Astrocyte of the cerebellum (primary cell): ENCODE measurements around the gene TAS2R31.
"Not testable (repeated sequence)": the region's sequence is repeated elsewhere in the genome, so short reads cannot be mapped to it uniquely, and the experiment has no call there.

Source experiments
- DNase-seq: peaks from one replicate; pipeline ENCODE4 v3.0.0-alpha.2; 2011; ENCODE audit warnings: low read depth
- H3K4me3 ChIP-seq: 2 replicates; pipeline ENCODE4 v1.5.1; 2011; ENCODE audit warnings: mild to moderate bottlenecking, low read depth, low read length, moderate library complexity
- CTCF ChIP-seq: IDR thresholded peaks from 2 replicates; pipeline ENCODE4 v1.5.1; 2012; ENCODE audit warnings: low read length, low read depth, moderate library complexity, mild to moderate bottlenecking; ENCODE audit errors: missing control alignments
- in situ Hi-C: cut with HindIII; loops from 2 replicates; pipeline ENCODE4 v1.10.0; 2017; ENCODE audit warnings: low sequenced_read_pairs

TAS2R31 gene

DNA sequence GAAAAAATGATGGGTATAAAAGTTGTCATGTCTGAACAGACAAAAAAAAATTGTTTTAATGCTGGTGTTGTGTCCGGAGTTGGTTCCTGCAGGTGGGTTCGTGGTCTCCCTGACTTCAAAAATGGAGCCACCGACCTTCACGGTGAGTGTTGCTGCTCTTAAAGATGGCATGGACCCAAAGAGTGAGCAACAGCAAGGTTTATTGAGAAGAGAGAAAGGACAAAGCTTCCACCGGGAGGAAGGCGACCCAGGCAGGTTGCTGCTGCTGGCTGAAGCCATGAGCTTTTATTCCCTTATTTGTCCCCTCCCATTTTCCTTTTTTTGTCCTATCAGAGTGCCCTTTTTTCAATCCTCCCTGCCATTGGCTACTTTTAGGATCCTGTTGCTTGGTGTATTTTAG is at the start of gene TAS2R31:
Gene TAS2R31, minus strand, starts transcription at position 101 of the 400 bp plus-strand sequence. Its CDS starts 72 bp downstream, at position 29.
- DNase-seq: no peak
- in situ Hi-C loops: no loop called here
- H3K4me3 ChIP-seq: no peak within 1 kb of the TSS
- TF ChIP-seq CTCF: no peak

DNA sequence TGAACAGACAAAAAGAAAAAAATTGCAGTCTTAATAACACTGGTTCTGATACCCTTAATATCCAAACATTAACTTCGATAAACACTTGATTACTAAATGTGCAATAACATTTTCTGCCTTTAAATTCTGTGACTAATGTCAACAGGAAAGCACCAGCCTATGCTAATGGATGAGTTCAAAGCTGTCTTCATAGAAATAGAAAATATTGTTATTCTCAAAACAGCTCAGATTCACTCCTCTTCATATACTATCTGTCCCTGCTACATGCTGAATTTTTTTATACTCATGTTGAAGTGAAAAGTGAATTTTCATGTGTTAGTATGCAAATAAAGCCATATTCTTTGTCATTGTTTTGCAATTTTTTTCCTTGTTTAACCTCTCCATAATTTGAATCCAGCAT is 47.0 kb upstream of the TAS2R31 start:
- H3K4me3 ChIP-seq: no peak overlapping the region
- no peak for DNase-seq
- TF ChIP-seq CTCF: no peak
- in situ Hi-C loops: no loop called here

DNA sequence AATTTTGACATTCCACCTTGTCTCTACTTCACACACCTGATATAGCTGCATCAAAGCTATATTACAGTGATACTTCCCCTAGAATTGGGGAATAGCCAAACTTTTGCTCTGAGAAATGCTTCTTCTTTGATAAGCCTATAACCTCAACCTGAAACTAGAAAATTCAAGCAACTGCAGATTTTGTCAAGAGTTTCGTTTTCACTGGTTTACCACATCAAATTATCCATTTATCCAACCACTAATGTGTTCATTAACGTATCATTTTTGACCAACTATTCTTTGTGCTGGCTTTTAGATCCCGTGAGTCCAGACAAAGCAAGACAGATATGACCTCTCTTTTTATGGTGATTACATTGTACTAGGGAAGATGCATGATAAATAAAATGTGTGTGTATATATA is 44.4 kb upstream of the TAS2R31 start:
- DNase-seq: no peak
- no peak for TF ChIP-seq CTCF
- H3K4me3 ChIP-seq: no peak overlapping the region
- in situ Hi-C loops: no loop called here

- TF ChIP-seq CTCF: no peak
- in situ Hi-C loops: no loop called here
- H3K4me3 ChIP-seq: no peak overlapping the region
- DNase-seq: no peak
Measured at GRCh38 chr12:11071414-11071813, 40.2 kb upstream of the TAS2R31 start.

- in situ Hi-C loops: no loop called here
- H3K4me3 ChIP-seq: no peak overlapping the region
- no peak for DNase-seq
- no peak for TF ChIP-seq CTCF
Measured at GRCh38 chr12:11070999-11071398, 39.8 kb upstream of the TAS2R31 start.

GRCh38 chr12:11069854-11070365 is 38.7 kb upstream of the TAS2R31 start:
- DNase-seq: no peak
- H3K4me3 ChIP-seq: no peak overlapping the region
- TF ChIP-seq CTCF: no peak
- in situ Hi-C loops: no loop called here

DNA sequence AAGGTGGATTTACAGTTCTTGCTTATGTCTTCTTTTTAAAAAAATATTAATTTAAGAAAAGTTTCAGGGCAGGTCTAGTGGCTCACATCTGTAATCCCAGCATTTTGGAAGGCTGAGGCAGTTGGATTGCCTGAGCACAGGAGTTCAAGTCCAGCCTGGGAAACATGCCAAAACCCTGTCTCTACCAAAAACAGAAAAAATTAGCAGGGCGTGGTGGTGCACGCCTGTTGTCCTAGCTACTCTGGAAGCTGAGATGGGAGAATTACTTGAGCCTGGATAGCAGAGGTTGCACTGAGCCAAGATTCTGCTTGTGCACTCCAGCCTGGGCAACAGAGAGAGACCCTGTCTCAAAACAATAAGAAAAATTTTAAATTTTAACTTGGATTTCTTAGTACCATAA is 36.3 kb upstream of the TAS2R31 start:
- H3K4me3 ChIP-seq: no peak overlapping the region

GRCh38 chr12:11062194-11062593 is 31.0 kb upstream of the TAS2R31 start, which contains the start of gene TAS2R46:
TSS of gene TAS2R46 (minus strand) at chr12:11062294. CDS start at chr12:11062294, 0 bp downstream.
- in situ Hi-C loops, H3K4me3 ChIP-seq, DNase-seq: not testable (repeated sequence)

More for the DNA sequence above, 36.3 kb upstream of the TAS2R31 start:
- TF ChIP-seq CTCF: no peak
- in situ Hi-C loops: no loop called here
- DNase-seq: peak; percentile 6
